Stimulated activated CD4-positive, alpha-beta T cell treated with anti-CD3 and anti-CD28 coated beads, TNF-alpha, amount 100 ng/mL, for 1 hour (primary cell): ENCODE results near the gene GNB3.
"Not testable (repeated sequence)": the region's sequence is repeated elsewhere in the genome, so short reads cannot be mapped to it uniquely, and the experiment has no call there.

Source experiments
- DNase-seq, 3 donors: peaks; one replicate each; pipeline ENCODE4 v3.0.0-alpha.2; 2020; ENCODE audit warnings: low read depth in 3 of 3, low spot score in 1 of 3

GNB3 gene

GRCh38 chr12:6858799-6859198 is 18.1 kb downstream of the GNB3 start:
- no peak for DNase-seq

DNA sequence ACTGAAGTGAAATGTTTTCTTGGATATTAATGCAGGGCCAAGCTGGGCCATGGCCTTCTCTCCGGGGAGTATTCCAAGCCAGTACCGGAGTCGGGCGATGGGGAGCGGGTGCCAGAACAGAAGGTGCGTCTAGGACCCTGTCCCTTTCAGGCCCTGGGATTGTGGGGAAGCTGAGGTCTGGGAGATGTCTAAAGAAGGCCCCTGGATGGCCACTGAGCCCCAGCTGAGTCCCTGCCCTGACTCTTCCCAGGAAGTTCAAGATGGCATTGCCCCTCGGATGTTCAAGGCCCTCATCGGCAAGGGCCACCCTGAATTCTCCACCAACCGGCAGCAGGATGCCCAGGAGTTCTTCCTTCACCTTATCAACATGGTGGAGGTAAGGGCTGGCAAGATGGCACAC is 19.4 kb downstream of the GNB3 start:
- no peak for DNase-seq

- no peak for DNase-seq
Observed at GRCh38 chr12:6860942-6861341, 20.2 kb downstream of the GNB3 start.

GRCh38 chr12:6861391-6861790 is 20.7 kb downstream of the GNB3 start:
- no peak for DNase-seq

- no peak for DNase-seq
Observed at GRCh38 chr12:6863033-6863432, 22.3 kb downstream of the GNB3 start.

- DNase-seq = no peak
Observed at GRCh38 chr12:6863586-6864321, 23.0 kb downstream of the GNB3 start.

DNA sequence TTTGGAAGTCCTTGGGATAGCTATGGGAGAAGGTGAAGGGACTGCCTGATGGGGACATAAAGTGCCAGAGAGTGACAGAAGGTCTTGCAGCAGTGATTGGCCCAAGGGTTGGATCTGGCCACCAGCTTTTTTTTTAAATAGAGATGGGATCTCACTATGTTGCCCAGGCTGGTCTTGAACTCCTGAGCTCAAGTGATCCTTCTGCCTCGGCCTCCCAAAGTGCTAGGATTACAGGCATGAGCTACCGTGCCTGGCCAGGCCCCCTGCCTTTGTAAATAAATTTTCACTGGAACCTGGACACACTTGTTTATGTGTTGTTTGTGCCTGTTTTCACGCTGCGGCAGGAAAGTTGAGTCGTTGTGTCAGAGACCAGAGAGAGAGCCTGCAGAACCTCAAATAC is 24.6 kb downstream of the GNB3 start:
- not testable (repeated sequence) for DNase-seq

GRCh38 chr12:6866163-6866919 is 25.6 kb downstream of the GNB3 start:
- no peak for DNase-seq

- DNase-seq = peak in 1 of 3 donors; percentile 73
Observed at GRCh38 chr12:6866920-6867412, 26.2 kb downstream of the GNB3 start.

- DNase-seq = peak; percentile 49 to 66 (median 55)
Observed at GRCh38 chr12:6867413-6868210, 26.9 kb downstream of the GNB3 start, which contains the start of gene TPI1. Gene TPI1, plus strand, starts transcription at chr12:6867531. Its CDS starts 36 bp downstream, at chr12:6867567.

GRCh38 chr12:6868211-6869048 is 27.7 kb downstream of the GNB3 start:
- DNase-seq = no peak

DNA sequence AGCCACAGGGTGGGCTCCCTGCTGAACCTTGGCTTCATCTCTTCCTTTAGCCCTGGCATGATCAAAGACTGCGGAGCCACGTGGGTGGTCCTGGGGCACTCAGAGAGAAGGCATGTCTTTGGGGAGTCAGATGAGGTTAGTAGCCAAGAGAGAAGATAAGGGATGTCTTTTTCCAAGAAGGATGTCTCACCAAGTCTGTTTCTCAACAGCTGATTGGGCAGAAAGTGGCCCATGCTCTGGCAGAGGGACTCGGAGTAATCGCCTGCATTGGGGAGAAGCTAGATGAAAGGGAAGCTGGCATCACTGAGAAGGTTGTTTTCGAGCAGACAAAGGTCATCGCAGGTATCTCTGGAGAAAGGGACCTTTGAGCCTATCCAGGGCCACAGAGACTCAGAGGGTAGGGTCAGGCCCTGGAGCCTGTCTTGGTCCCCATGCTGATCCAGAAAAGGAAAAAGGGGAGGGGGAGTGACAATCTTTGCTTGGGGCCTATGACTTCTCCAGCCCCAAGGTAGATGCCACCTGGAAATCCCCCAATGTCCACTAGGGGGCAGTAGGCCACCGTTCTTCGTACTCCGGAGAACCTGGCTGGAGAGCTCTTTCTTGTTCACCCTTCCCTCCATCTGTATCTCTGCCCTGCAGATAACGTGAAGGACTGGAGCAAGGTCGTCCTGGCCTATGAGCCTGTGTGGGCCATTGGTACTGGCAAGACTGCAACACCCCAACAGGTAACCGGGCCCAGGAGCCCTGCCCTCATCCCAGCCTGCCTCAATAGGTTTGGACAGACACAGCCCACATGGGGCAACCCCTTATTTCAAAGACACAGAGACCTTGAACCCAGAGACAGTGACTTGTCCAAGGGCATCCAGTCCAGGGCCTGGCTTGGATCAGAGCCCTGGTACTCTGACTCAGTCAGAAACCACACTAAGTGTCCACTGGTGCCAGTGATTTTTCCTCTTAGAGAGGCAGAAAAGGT is 28.6 kb downstream of the GNB3 start:
- peak; percentile 71 for DNase-seq

- not testable (repeated sequence) for DNase-seq
Observed at GRCh38 chr12:6870304-6870703, 29.6 kb downstream of the GNB3 start.

GRCh38 chr12:6871052-6871957 is 30.6 kb downstream of the GNB3 start:
- no peak for DNase-seq

GRCh38 chr12:6872073-6873048 is 31.6 kb downstream of the GNB3 start:
- DNase-seq = peak in 2 of 3 donors; percentile 70 to 81

GRCh38 chr12:6873094-6874014 is 32.6 kb downstream of the GNB3 start, which contains the start of gene SPSB2:
Gene SPSB2, minus strand, starts transcription at chr12:6873303. Its CDS starts 402 bp downstream, at chr12:6872901.
- DNase-seq = peak; percentile 96 to 99 (median 96)
